ENCODE data around the gene DAGLA.

DAGLA gene

DNA sequence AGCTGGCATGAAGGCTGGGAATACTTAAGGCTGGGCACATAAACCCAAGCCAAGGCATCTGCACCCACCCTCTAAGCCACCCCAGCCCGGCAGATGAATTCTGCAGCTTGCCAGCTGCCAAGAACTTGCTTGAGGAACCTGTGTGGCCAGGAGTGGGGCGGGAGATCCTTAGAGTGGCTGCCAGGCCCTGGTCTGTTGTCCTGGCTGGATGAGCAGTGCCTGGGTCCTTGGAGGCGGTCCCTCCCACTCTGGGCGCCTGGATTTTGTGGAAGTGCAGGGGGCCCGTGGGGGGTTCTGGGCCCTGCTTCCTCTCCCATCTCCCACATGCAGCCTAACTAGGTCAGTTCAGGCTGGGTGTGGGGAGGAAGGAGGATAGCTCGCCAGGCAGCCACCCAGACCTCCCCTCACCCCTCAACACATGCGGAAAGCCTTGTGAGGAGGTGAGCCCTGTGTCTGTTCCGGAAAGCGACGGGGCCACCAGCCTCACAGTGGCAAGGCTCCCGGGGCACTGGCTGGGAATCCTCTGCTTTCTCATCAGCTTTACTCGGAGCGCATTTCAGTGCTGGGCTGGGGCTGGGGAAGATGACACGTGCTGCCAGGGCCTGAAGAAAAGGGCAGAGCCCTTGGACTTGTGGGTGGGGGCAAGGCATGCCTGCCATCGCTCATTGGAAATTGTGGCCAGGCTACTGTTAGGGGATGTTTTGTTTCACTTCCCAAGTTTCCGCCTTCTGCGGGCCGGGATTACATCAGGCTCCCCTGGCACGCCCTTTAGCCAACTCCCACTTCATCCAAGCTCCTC is 8.4 kb downstream of the DAGLA start:
- DNase-seq (ENCODE audit: low read depth in 1 of 2, low spot score in 1 of 2) = no peak

DNA sequence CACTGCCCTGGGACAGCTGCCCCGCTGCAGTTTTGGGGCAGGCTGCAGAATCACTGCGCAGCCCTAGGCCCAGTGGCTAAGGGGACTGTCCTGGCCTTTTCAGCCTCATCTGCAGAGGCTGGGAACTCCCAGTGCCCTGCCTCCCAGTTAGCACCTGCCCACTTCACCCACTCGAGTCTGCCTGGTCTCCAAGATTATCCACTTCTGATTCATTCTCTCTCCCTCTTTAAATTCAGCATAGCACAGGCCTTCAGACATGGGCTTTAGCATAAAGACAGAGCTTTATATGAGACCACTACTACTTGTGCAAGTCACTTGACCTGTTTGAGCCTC is 8.9 kb downstream of the DAGLA start:
- no peak for DNase-seq (ENCODE audit: low read depth in 1 of 2, low spot score in 1 of 2)

DNA sequence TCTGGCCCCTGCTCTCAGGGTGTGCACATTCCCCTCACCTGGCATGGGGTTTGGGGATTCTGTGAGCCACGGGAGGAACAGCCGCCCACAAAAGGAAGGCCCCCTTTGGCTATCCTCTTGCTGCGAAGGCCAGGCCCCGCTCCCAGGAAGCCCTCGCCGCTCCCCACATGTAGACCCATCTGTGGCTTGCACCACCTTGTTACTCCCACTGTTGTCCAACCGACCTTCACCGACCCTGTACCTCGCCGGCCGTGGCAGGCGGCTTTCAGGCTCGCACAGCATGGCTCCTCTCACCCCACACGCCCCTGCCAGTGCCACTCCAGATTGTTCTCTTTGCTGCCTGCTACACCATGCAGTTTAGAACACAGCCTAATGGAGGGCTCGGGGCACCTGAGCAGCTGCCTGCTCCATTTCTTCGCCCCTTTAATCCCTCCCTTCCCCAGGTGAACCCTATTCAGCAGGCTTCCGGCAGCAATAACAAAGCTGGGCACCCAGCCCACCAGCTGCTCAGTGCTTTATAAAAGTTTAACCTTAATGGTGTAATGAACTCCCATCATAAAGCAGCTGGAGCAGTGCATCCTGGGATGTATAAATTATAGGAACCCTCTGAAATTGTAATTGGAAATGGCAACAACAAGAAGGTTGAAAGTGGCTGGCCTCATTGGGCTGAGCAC is 10.7 kb downstream of the DAGLA start:
- no peak for DNase-seq (ENCODE audit: low read depth in 1 of 2, low spot score in 1 of 2)

DNA sequence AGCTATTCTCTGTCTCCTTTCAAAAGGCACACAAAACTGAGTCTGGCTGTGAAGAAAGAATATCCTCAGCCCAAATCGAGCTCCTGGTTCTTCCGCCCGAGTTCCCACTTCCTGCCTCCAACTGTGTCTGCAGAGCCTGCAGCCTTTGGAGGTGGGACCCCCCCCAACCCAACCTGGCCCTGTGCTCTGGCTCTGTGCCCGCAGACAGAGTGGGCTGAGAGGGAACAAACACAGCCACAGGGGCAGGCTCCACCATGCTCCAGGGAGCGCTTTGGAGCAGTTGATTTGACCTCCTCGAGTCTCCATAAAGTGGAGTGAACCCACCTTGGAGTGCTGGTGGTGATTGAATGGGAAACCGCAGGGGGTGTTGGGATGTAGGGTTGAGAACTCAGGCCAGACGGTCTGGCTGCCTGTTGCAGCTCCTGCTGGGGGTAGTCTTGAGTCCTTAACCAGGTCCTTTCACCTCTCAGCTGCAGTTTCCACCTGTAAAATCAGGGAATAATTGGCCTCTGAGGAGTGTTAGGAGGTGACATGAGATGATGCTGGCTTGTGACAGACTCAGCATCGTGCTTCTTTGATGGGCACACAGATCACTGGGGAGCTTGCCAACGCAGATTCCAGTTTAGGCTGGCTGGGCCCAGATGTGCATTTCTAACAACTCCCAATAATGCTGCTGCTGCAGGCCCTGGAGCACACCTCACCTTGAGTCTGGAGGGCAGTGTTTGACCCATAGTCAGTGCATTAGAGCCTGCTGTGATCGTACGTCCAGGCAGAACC is 11.4 kb downstream of the DAGLA start:
- DNase-seq (ENCODE audit: low read depth in 1 of 2, low spot score in 1 of 2) = no peak

DNA sequence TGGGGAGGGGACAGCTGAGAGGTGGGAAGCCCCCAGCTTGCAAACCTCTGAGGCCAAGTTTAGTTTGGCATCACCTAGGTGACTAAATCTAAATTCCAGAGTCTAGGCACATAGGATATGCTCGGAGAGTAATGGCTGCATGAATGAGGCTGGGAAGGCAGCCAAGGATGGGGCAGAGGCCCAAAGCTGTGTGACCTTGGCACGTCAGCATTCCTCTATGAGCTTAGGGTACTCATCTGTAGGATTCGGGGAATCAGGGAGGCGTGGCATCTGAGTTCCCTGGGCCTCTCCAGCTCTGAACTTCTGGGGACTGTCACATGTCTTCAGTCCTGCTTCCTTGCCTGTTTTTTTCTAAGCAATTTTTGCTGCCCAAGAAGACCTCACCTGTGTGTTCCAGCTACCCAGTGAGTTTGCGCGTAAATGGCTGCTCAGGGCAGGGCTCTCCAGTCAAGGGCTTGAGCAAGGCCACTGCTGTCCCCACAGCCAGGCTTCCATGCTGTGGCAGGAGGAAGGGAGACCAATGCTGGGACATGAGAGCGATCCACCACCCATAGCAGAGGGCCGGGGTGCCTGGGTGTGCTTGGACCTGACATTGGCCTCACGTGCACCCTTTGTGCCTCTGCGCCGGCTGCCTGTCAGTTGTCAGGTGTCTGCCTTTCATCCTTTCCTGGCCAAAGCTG is 13.9 kb downstream of the DAGLA start:
- DNase-seq (ENCODE audit: low read depth in 1 of 2, low spot score in 1 of 2) = no peak

DNA sequence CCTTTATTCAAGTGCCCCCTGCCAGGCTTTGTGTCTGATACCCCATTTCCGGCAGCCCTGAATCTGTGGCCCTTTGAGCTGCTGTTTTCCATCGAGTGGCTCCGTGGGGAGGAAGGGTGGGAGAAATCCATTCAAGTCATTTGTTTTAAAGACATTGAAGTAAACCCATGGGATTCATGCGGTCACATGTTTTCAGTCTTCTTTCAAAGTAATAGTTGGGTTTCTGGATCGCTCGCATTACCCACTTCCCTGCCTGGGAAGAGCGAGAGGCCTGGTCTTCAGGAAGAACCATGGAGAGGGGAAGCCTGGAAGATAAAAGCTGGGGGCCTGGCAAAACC is 14.4 kb downstream of the DAGLA start:
- no peak for DNase-seq (ENCODE audit: low read depth in 1 of 2, low spot score in 1 of 2)

DNA sequence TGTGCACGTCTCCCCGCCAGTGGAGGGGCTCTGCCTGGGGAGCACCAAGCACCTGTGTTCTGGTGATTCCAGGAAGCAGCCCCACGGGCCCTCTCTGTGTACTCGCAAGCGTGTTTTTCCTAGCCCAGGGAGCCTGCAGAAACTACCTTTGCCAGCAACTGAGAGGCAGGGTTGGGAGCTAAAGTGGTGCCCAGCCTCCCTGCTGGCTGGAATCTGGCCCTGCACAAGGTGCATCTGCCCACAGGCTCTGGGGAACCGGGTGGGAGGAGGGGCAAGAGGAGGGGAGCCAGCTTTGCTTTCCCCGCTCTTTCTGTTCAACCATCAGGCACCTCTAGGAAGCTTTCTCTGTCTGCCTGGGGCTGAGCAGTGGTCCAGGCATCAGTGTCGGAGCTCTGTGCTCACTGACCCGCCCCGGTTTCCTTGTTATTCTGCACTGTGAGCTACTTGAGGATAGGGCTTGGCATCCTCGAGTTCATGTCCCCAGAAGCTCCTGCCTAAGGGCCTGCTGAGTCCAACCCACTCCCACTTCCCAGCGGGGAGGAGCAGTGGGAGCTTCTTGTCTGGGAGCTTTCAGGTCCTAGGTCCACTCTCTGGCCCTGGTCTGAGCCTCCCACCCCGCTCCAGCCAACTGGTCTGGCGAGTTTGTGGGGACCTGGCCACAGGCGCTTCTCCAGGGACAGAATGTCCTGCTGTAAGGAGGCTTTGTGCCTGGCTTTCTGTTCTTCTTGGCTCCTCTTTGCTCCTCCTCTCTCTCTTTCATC is 14.9 kb downstream of the DAGLA start:
- no peak for DNase-seq (ENCODE audit: low read depth in 1 of 2, low spot score in 1 of 2)

DNA sequence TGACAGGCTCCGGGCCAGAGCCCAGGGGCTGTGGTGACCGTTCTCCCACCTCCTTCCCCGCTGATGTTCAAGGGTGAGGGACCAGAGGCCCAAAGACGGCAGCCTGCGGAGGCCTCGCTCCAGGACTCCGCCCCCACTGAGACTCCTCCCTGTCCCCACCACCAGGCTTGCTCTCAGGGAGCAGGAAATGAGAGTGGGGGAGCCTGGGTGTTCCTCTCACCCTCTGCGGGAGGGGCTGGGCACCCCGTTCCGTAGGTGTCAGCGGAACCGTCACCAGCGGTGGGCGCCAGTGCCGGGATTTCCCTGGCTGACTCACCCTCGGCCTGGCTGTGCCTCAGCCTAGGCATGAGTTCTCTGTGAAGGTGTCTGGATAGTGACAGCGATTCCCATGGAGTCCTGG is 15.7 kb downstream of the DAGLA start:
- DNase-seq (ENCODE audit: low read depth in 1 of 2, low spot score in 1 of 2) = peak; percentile 84 to 90

DNA sequence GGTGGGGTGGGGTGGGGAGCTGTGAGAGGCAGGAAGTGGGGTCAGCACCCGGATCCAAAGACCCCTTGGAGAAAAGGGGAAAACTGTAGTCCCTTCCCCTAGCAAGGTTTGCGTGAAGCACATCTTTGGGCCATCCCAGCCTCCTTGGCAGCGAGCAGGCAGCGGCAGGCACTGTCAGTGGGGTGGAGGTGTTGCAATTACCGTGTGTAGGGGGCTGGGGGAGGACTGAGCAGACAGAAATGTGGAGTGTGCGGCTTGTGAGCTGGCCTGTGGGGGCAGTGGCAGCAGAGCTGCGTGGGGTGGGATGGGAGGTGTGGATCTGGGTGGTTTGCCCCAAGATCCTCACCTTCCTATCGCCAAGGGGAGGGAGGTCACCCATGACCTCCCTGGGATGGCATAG is 16.4 kb downstream of the DAGLA start:
- no peak for DNase-seq (ENCODE audit: low read depth in 1 of 2, low spot score in 1 of 2)

DNA sequence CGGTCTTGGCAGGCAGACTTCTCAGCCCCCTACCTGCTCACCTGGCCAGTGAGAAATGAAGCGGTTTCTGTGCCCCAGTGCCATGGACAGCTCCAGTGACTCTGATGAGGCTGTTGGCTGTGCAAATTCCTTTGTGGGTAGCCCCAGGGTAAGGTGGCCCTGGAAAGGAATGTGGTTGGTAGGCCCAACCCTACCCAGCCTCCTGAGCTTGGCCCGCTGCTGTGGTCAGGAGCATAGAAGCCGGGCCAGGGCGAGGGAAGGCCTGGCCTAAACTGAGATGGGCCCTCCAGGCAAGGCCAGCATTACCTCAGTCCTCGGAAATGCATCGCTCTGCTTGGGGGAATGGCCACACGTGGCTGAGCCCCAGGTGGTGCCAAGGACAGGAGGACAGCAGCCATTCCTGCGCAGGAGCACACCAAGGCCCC is 16.9 kb downstream of the DAGLA start:
- no peak for DNase-seq (ENCODE audit: low read depth in 1 of 2, low spot score in 1 of 2)

DNA sequence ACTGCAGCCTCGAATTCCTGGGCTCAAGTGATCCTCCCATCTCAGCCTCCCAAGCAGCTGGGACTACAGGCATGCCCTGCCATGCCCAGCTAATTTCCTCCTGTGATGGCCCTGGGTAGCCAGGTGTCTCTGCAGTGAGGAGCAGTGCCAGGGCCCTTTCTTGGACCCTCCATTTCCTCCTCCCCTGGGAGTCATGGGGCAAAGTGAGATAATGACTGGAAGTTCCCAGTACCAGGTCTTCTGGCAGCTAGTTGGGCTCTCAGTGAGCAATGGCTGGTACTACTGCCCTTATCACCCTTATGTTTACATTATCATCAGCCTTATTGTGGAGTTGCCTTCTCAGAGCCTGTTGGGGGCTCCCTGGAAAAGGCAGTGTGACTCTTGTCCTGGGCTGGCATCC is 17.6 kb downstream of the DAGLA start:
- no peak for DNase-seq (ENCODE audit: low read depth in 1 of 2, low spot score in 1 of 2)

DNA sequence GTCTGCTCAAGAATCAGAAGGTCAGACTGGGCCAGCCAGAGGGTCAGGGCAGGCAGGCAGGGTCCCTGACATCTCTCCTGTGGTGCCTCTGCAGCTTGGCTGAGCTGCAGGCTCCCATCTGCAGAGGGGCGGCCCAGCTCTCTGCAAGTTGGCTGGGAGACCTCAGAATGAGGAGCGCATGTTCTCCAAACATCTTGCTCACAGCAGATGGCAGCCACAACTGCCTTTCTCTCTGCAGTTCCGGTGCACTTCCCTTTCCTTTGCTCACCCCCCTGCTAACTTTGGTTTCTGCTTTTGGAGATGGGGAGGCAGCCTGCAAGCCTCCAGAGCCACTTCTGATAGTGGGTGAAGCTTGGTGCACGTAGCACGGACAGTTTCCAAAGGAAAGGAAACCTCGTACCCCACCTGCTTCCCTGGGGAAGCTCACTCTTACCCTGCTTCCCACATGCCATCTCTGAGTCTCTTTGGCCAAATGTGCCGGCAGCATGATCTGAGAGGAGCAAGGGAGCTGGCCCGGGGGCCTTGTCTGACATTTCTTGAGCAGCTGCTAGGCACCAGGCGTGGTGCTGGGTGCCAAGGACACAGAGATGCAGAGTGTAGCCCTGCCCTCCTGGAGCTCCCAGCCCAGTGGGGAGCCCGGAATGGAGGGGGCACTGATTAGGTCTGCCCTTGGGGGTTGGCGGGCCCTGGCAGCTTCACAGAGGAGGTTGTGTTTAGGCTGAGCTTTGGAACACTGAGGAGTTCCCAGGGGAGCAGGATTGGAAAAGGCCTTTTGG is 18.2 kb downstream of the DAGLA start:
- DNase-seq (ENCODE audit: low read depth in 1 of 2, low spot score in 1 of 2) = no peak

DNA sequence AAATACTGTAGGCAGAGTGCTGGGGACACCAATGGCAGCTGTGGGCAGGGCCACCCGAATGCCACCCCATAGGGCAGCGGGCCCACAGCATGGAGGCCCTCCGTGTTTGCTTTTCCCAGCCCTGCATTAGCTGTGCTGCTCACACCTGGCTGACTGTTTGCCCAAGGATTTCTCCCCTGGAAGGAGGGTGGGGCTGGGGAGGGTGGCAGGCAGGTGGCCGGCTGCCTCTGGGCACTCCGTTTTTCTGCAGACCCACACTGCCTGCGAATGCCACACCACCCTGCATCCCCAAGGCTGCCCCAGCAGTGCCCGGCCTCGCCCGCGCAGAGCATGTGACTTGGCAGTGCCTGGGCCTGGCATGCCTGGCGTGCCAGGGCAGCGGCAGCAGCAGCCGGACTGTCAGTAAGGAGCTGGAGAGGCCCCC is 19.6 kb downstream of the DAGLA start:
- no peak for DNase-seq (ENCODE audit: low read depth in 1 of 2, low spot score in 1 of 2)

DNA sequence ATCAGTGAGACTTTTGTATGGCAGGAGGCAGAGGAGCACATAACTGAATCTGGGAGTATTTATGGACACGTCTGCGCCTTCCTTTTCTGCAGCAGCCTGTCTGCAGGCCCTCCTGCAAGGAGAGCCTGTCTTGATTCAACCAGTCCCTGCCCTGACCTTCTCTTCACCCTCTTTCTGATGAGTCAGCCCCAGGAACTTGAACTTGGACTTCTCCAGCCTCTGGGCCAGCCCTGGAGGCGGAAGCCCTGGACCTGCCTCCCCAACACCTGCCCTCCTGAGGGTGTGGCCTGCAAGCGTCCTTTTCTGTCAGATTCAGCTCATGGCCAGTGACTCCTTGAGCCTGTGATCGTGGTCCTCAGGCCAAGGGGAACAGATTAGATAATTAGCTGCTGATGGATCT is 20.0 kb downstream of the DAGLA start:
- DNase-seq (ENCODE audit: low read depth in 1 of 2, low spot score in 1 of 2) = no peak

DNA sequence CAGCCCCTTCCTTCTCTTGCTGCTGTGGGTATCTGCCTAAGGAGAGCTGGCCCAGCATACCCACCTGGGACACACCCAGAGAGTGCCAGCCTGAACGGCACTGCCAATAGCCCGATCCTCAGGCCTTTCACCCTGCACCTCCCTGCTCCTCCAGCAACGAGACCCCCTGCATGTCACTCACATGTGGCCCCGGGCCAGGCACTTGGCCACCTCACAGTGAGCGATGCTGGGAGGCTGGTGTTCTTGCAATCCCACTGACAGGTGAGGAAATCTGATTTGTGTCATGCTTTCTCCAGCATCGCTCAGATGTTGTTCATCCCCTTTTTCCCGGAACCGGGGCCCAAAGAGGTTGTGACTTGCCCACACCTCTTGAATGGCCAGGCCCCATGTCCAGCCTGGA is 20.5 kb downstream of the DAGLA start:
- DNase-seq (ENCODE audit: low read depth in 1 of 2, low spot score in 1 of 2) = no peak

DNA sequence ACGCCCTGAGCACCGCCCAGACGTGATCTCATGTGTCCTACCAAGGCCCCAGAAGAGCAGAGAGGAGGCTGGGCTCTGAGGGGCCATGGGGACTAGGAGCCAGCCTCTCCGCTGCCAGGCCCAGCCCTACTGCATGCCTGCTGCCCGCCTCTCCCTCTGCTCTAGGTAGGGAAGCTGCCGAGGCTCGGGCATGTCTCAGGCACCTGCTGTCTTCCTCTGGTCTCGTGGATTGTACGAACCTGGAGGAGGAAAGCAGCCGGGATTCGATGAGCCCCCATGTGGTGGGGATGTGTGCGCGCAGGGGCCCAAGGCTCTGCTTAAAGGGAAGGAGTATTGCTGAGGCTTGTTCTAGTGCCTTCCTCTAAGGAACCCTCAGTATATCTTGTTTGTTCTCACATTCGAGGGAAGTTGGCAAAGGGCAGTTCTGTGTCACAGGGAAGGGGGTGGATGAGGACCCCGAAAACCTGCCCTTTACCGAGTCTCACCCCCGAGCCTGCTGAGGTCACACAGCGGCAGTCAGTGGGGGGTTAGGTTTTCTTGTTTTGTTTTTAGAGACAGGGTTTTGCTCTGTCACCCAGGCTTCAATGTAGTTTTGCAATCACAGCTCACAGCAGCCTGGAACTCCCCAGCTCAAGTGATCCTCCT is 21.2 kb downstream of the DAGLA start:
- DNase-seq (ENCODE audit: low read depth in 1 of 2, low spot score in 1 of 2) = no peak

DNA sequence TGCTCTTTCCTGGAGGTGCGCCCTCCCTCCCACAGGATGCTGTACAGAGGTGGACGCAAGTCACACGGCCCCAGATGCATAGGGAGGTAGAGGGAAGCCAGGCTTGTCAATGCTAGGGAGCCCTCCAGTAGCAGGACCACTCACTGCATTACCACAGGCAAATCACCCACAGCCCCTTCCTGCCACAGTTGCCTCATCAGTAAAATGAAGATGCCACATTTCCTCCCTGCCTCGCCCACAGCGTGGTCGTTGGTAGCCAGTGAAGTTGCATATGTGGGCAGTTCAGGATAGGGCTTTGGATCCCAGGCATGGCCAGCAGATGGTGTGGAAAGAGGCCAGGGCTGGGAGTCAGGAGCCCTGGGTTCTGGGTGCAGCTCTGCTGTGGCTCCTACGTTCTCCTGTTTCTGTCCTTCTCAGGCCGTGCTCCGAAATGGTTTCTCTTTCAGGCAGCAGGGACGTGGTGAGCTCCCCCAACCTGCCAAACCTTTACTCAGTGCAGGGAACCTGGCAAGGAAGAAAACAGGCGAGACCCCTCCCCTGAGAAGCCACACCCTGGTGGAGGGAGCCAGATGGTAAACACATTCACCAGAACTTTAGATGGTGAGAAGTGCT is 22.6 kb downstream of the DAGLA start:
- DNase-seq (ENCODE audit: low read depth in 1 of 2, low spot score in 1 of 2) = no peak

DNA sequence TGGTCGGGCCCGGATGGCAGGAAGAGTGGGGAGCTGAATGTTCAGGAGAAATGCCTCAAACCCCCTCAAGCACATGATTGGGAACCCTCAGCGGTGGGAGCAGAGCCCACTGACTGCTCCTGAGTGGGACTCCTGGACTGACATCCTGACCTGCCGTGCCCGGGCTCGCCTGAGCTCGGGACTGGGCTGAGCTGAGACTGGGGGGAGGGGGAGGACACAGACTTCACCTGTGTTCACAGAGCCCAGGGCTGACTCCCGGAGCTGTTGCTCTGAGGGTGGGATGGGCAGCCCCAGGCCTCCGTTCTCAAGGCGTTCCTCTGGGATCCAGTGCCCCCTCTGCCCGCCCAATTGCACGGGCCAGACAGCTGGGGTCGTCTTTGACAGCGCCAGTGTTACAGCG is 24.6 kb downstream of the DAGLA start:
- no peak for DNase-seq (ENCODE audit: low read depth in 1 of 2, low spot score in 1 of 2)
